ENCODE measurements around the gene ZNF333. TPM values are rescaled to one million over a fixed set of nuclear protein-coding genes. Genes with fewer than 3 reads are reported as not detected.
"Not testable (repeated sequence)": the region's sequence is repeated elsewhere in the genome, so short reads cannot be mapped to it uniquely, and the experiment has no call there.

The ZNF333 gene
- total RNA-seq, 1 experiment from 2014 or later, result 6.0 TPM

GRCh38 chr19:14764401-14764800 lies 74.6 kb downstream of the ZNF333 start:
- Histone ChIP-seq H3K14ac (ENCODE audit: insufficient read depth, low read length) (no peak overlapping the region), H3K56ac (ENCODE audit: insufficient read length, low read depth, low read length) (no peak overlapping the region), H3K27me3 (ENCODE audit: insufficient read depth, low read length) (no peaks in the 10 kb centered on the region), H3K27ac (ENCODE audit: insufficient read length, low read depth, low read length) (no peak overlapping the region), H2BK12ac (ENCODE audit: insufficient read length, low read depth, low read length) (no peak overlapping the region), H3K23me2 (ENCODE audit: insufficient read length, low read depth, low read length, poor library complexity, severe bottlenecking) (no peaks in the 10 kb centered on the region), H3K23ac (ENCODE audit: insufficient read length, low read depth, low read length) (no peak overlapping the region), H4K91ac (ENCODE audit: insufficient read length, low read depth, low read length) (no peak overlapping the region), H3K9ac (ENCODE audit: extremely low read depth, insufficient read length, low read length) (no peak overlapping the region), H3K79me1 (ENCODE audit: insufficient read depth, low read depth, low read length, poor library complexity, severe bottlenecking) (no peaks in the 10 kb centered on the region), H4K5ac (ENCODE audit: insufficient read length, low read depth, low read length) (no peak overlapping the region), H3K4me2 (ENCODE audit: insufficient read depth, insufficient read length, low read length) (no peak overlapping the region), H3K4me1 (ENCODE audit: insufficient read depth, low read length) (no peaks in the 10 kb centered on the region; the same call in 1 of the 2 replicates), H2BK15ac (ENCODE audit: low read depth, low read length) (no peak overlapping the region), H3K4ac (ENCODE audit: low read depth, low read length) (no peak overlapping the region), H4K20me1 (ENCODE audit: control insufficient read depth, insufficient read depth, insufficient read length) (no peaks in the 10 kb centered on the region), H3T11ph (ENCODE audit: low read length) (no peak overlapping the region), H4K8ac (replicated peaks; ENCODE audit: insufficient read length, low read depth, low read length) (no peak overlapping the region), H2BK5ac (ENCODE audit: insufficient read length, low read length) (no peak overlapping the region), H2BK120ac (ENCODE audit: low read depth, low read length, poor library complexity, severe bottlenecking) (no peak overlapping the region), H3K9me3 (ENCODE audit: control insufficient read depth, low read depth, low read length) (no peaks in the 10 kb centered on the region), H3K18ac (ENCODE audit: insufficient read length, low read depth, low read length) (no peak overlapping the region), H3K79me2 (ENCODE audit: insufficient read depth, low read length) (no peaks in the 10 kb centered on the region), H2BK20ac (ENCODE audit: low read depth, low read length, poor library complexity, severe bottlenecking) (no peak overlapping the region), H2AFZ (ENCODE audit: low read length) (no peak overlapping the region), H2AK5ac (ENCODE audit: insufficient read length, low read length) (no peak overlapping the region)
- H3K9me3 Mint-ChIP-seq, result peaks cover 24 to 74% of the 10 kb centered on the region in 2 experiments
- H3K36me3 Mint-ChIP-seq (ENCODE audit: insufficient read depth in 1 of 3, low read depth in 3 of 3), result peaks cover 8 to 17% (median 12%) of the 10 kb centered on the region in 3 experiments
- no peaks in the 10 kb centered on the region; the same call in 1 of the 2 replicates for H3K27me3 Mint-ChIP-seq (ENCODE audit: low read depth)
- WGBS (ENCODE audit: extremely low coverage, insufficient read length, low lambda C conversion rate), result no CpG with 5 or more reads among the region's 9 CpGs
- no peak overlapping the region for H3K4me3 Mint-ChIP-seq
- H3K4me1 Mint-ChIP-seq, result peaks cover 7 to 12% of the 10 kb centered on the region in 2 experiments
- no peak overlapping the region for H3K27ac Mint-ChIP-seq
- no peak for DNase-seq
- TF ChIP-seq, protein P1, sequence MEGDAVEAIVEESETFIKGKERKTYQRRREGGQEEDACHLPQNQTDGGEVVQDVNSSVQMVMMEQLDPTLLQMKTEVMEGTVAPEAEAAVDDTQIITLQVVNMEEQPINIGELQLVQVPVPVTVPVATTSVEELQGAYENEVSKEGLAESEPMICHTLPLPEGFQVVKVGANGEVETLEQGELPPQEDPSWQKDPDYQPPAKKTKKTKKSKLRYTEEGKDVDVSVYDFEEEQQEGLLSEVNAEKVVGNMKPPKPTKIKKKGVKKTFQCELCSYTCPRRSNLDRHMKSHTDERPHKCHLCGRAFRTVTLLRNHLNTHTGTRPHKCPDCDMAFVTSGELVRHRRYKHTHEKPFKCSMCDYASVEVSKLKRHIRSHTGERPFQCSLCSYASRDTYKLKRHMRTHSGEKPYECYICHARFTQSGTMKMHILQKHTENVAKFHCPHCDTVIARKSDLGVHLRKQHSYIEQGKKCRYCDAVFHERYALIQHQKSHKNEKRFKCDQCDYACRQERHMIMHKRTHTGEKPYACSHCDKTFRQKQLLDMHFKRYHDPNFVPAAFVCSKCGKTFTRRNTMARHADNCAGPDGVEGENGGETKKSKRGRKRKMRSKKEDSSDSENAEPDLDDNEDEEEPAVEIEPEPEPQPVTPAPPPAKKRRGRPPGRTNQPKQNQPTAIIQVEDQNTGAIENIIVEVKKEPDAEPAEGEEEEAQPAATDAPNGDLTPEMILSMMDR (conservative IDR thresholded peaks at IDR 0.05), result no peak

GRCh38 chr19:14765403-14765802 lies 75.6 kb downstream of the ZNF333 start:
- not testable (repeated sequence) for H2BK20ac ChIP-seq (ENCODE audit: low read depth, low read length, poor library complexity, severe bottlenecking); H4K20me1 ChIP-seq (ENCODE audit: control insufficient read depth, insufficient read depth, insufficient read length); H3K4ac ChIP-seq (ENCODE audit: low read depth, low read length); H2BK5ac ChIP-seq (ENCODE audit: insufficient read length, low read length); H2BK120ac ChIP-seq (ENCODE audit: low read depth, low read length, poor library complexity, severe bottlenecking); H3K79me2 ChIP-seq (ENCODE audit: insufficient read depth, low read length); H2AK5ac ChIP-seq (ENCODE audit: insufficient read length, low read length); H3K4me3 Mint-ChIP-seq; H3K14ac ChIP-seq (ENCODE audit: insufficient read depth, low read length); H2BK15ac ChIP-seq (ENCODE audit: low read depth, low read length); H3K4me1 ChIP-seq (ENCODE audit: insufficient read depth, low read length); H4K5ac ChIP-seq (ENCODE audit: insufficient read length, low read depth, low read length); H3T11ph ChIP-seq (ENCODE audit: low read length); H3K27me3 Mint-ChIP-seq (ENCODE audit: low read depth); H3K4me1 Mint-ChIP-seq; H3K23ac ChIP-seq (ENCODE audit: insufficient read length, low read depth, low read length); H3K23me2 ChIP-seq (ENCODE audit: insufficient read length, low read depth, low read length, poor library complexity, severe bottlenecking); H3K4me2 ChIP-seq (ENCODE audit: insufficient read depth, insufficient read length, low read length); H3K18ac ChIP-seq (ENCODE audit: insufficient read length, low read depth, low read length); H3K79me1 ChIP-seq (ENCODE audit: insufficient read depth, low read depth, low read length, poor library complexity, severe bottlenecking); H3K9ac ChIP-seq (ENCODE audit: extremely low read depth, insufficient read length, low read length); H3K56ac ChIP-seq (ENCODE audit: insufficient read length, low read depth, low read length); H3K9me3 ChIP-seq (ENCODE audit: control insufficient read depth, low read depth, low read length); H3K27ac ChIP-seq (ENCODE audit: insufficient read length, low read depth, low read length); H3K27me3 ChIP-seq (ENCODE audit: insufficient read depth, low read length); H2BK12ac ChIP-seq (ENCODE audit: insufficient read length, low read depth, low read length); DNase-seq; H2AFZ ChIP-seq (ENCODE audit: low read length); H4K8ac ChIP-seq (replicated peaks; ENCODE audit: insufficient read length, low read depth, low read length); H4K91ac ChIP-seq (ENCODE audit: insufficient read length, low read depth, low read length)
- no CpG with 5 or more reads among the region's 18 CpGs for WGBS (ENCODE audit: extremely low coverage, insufficient read length, low lambda C conversion rate)
- peaks cover 25 to 77% of the 10 kb centered on the region in 2 experiments for H3K9me3 Mint-ChIP-seq
- H3K36me3 Mint-ChIP-seq (ENCODE audit: insufficient read depth in 1 of 3, low read depth in 3 of 3), result peaks cover 12 to 17% (median 12%) of the 10 kb centered on the region in 3 experiments
- H3K27ac Mint-ChIP-seq, result peak overlapping the region in 1 of 3 experiments; percentile 39; a peak in 2 of 7 replicates
